Activated T-helper 2 cell treated with anti-CD3 and anti-CD28 coated beads, Interferon-gamma antibody, Interleukin-2, Interleukin-4, amounts not matched to agents 10 μg/mL and 5 μg/mL and 100 μg/mL, durations not matched to agents 14 hours and 24 hours and 36 hours (primary cell): ENCODE results near the gene SEMA5A. TPM values are rescaled to one million over a fixed set of nuclear protein-coding genes. Genes with fewer than 3 reads are reported as not detected.

Experiments used
- DNase-seq: peaks from one replicate; pipeline ENCODE4 v3.0.0; 2021; ENCODE audit warnings: low spot score
- H3K27ac Mint-ChIP-seq: one replicate; pipeline ENCODE4 v1.8.0; 2021; ENCODE audit warnings: mixed read lengths
- H3K27me3 Mint-ChIP-seq: one replicate; pipeline ENCODE4 v1.8.0; 2021; ENCODE audit warnings: low read depth, mixed read lengths
- H3K36me3 Mint-ChIP-seq: one replicate; pipeline ENCODE4 v1.8.0; 2021; ENCODE audit warnings: low read depth, mixed read lengths
- H3K4me1 Mint-ChIP-seq: one replicate; pipeline ENCODE4 v1.8.0; 2021; ENCODE audit warnings: low read depth, mixed read lengths
- H3K4me3 Mint-ChIP-seq: one replicate; pipeline ENCODE4 v1.8.0; 2021; ENCODE audit warnings: low read depth, mild to moderate bottlenecking, moderate library complexity, mixed read lengths
- H3K9me3 Mint-ChIP-seq: one replicate; pipeline ENCODE4 v1.8.0; 2021; ENCODE audit warnings: mixed read lengths
- intact Hi-C: fragments of 100-400 bp; cut with micrococcal nuclease; formaldehyde crosslinking; loops from one replicate; pipeline ENCODE4 v1.15.1; 2023
- total RNA-seq: library from RNA; stranded (reverse); gene quantifications from 2 replicates; pipeline ENCODE4 v1.2.3, GENCODE V29; 2022

SEMA5A gene
- total RNA-seq, 1 donor from 2014 or later: 0.27 TPM

GRCh38 chr5:9344751-9345240 is 201.1 kb downstream of the SEMA5A start:
- intact Hi-C loops: no loop called here
- Mint-ChIP-seq H3K4me1 (no peaks in the 10 kb centered on the region), H3K27ac (no peak overlapping the region), H3K4me3 (no peak overlapping the region), H3K27me3 (no peaks in the 10 kb centered on the region), H3K9me3 (peaks cover 3% of the 10 kb centered on the region), H3K36me3 (no peaks in the 10 kb centered on the region)
- no peak for DNase-seq

- H3K27ac Mint-ChIP-seq: no peak overlapping the region
- intact Hi-C loops: no loop called here
- peaks cover 12% of the 10 kb centered on the region for H3K9me3 Mint-ChIP-seq
- no peak for DNase-seq
- H3K4me3 Mint-ChIP-seq: no peak overlapping the region
- no peaks in the 10 kb centered on the region for H3K27me3 Mint-ChIP-seq
- H3K4me1 Mint-ChIP-seq: no peaks in the 10 kb centered on the region
- H3K36me3 Mint-ChIP-seq: no peaks in the 10 kb centered on the region
Measured at GRCh38 chr5:9343146-9343850, 202.6 kb downstream of the SEMA5A start.

GRCh38 chr5:9342161-9342787 is 203.6 kb downstream of the SEMA5A start:
- Mint-ChIP-seq H3K27me3 (no peaks in the 10 kb centered on the region), H3K4me3 (no peak overlapping the region), H3K27ac (no peak overlapping the region), H3K9me3 (peaks cover 14% of the 10 kb centered on the region), H3K4me1 (no peaks in the 10 kb centered on the region), H3K36me3 (no peaks in the 10 kb centered on the region)
- DNase-seq: no peak
- intact Hi-C loops: no loop called here

GRCh38 chr5:9340085-9340484 is 205.8 kb downstream of the SEMA5A start:
- intact Hi-C loops: no loop called here
- Mint-ChIP-seq H3K4me3 (no peak overlapping the region), H3K27me3 (no peaks in the 10 kb centered on the region), H3K9me3 (peaks cover 18% of the 10 kb centered on the region), H3K36me3 (no peaks in the 10 kb centered on the region), H3K27ac (no peak overlapping the region), H3K4me1 (no peaks in the 10 kb centered on the region)
- no peak for DNase-seq

- intact Hi-C loops: no loop called here
- Mint-ChIP-seq H3K36me3 (no peaks in the 10 kb centered on the region), H3K4me1 (no peaks in the 10 kb centered on the region), H3K4me3 (no peak overlapping the region), H3K9me3 (peaks cover 17% of the 10 kb centered on the region), H3K27me3 (no peaks in the 10 kb centered on the region), H3K27ac (no peak overlapping the region)
- DNase-seq: no peak
Measured at GRCh38 chr5:9339206-9339818, 206.6 kb downstream of the SEMA5A start.

GRCh38 chr5:9338796-9339195 is 207.1 kb downstream of the SEMA5A start:
- no peak for DNase-seq
- Mint-ChIP-seq H3K9me3 (peaks cover 15% of the 10 kb centered on the region), H3K4me1 (no peaks in the 10 kb centered on the region), H3K36me3 (no peaks in the 10 kb centered on the region), H3K4me3 (no peak overlapping the region), H3K27ac (no peak overlapping the region), H3K27me3 (no peaks in the 10 kb centered on the region)
- intact Hi-C loops: no loop called here

- Mint-ChIP-seq H3K4me1 (no peaks in the 10 kb centered on the region), H3K36me3 (no peaks in the 10 kb centered on the region), H3K27me3 (no peaks in the 10 kb centered on the region), H3K4me3 (no peak overlapping the region), H3K9me3 (peaks cover 15% of the 10 kb centered on the region), H3K27ac (no peak overlapping the region)
- DNase-seq: no peak
- intact Hi-C loops: no loop called here
Measured at GRCh38 chr5:9337928-9338595, 207.8 kb downstream of the SEMA5A start.

- H3K4me3 Mint-ChIP-seq: no peak overlapping the region
- DNase-seq: no peak
- intact Hi-C loops: no loop called here
- peaks cover 15% of the 10 kb centered on the region for H3K9me3 Mint-ChIP-seq
- H3K27ac Mint-ChIP-seq: no peak overlapping the region
- H3K4me1 Mint-ChIP-seq: no peaks in the 10 kb centered on the region
- H3K27me3 Mint-ChIP-seq: no peaks in the 10 kb centered on the region
- no peaks in the 10 kb centered on the region for H3K36me3 Mint-ChIP-seq
Measured at GRCh38 chr5:9335754-9336495, 209.9 kb downstream of the SEMA5A start.

GRCh38 chr5:9335269-9335668 is 210.6 kb downstream of the SEMA5A start:
- Mint-ChIP-seq H3K9me3 (peaks cover 15% of the 10 kb centered on the region), H3K4me3 (no peak overlapping the region), H3K4me1 (no peaks in the 10 kb centered on the region), H3K36me3 (no peaks in the 10 kb centered on the region), H3K27ac (no peak overlapping the region), H3K27me3 (no peaks in the 10 kb centered on the region)
- intact Hi-C loops: no loop called here
- DNase-seq: no peak

- H3K36me3 Mint-ChIP-seq: no peaks in the 10 kb centered on the region
- no peak for DNase-seq
- no peaks in the 10 kb centered on the region for H3K4me1 Mint-ChIP-seq
- H3K27me3 Mint-ChIP-seq: no peaks in the 10 kb centered on the region
- intact Hi-C loops: no loop called here
- no peak overlapping the region for H3K4me3 Mint-ChIP-seq
- peaks cover 16% of the 10 kb centered on the region for H3K9me3 Mint-ChIP-seq
- no peak overlapping the region for H3K27ac Mint-ChIP-seq
Measured at GRCh38 chr5:9332026-9332425, 213.8 kb downstream of the SEMA5A start.

GRCh38 chr5:9331372-9331771 is 214.5 kb downstream of the SEMA5A start:
- no peaks in the 10 kb centered on the region for H3K4me1 Mint-ChIP-seq
- no peaks in the 10 kb centered on the region for H3K27me3 Mint-ChIP-seq
- DNase-seq: no peak
- H3K4me3 Mint-ChIP-seq: no peak overlapping the region
- H3K27ac Mint-ChIP-seq: no peak overlapping the region
- no peaks in the 10 kb centered on the region for H3K36me3 Mint-ChIP-seq
- H3K9me3 Mint-ChIP-seq: peaks cover 16% of the 10 kb centered on the region
- intact Hi-C loops: no loop called here

GRCh38 chr5:9329125-9329524 is 216.8 kb downstream of the SEMA5A start:
- no peak overlapping the region for H3K4me3 Mint-ChIP-seq
- H3K27ac Mint-ChIP-seq: no peak overlapping the region
- no peaks in the 10 kb centered on the region for H3K4me1 Mint-ChIP-seq
- peaks cover 16% of the 10 kb centered on the region for H3K9me3 Mint-ChIP-seq
- H3K36me3 Mint-ChIP-seq: no peaks in the 10 kb centered on the region
- intact Hi-C loops: no loop called here
- DNase-seq: no peak
- H3K27me3 Mint-ChIP-seq: no peaks in the 10 kb centered on the region
